Glomerular visceral epithelial cell (primary cell): Measurements from ENCODE around the gene TMEM201.
"Not testable (repeated sequence)": the region's sequence is repeated elsewhere in the genome, so short reads cannot be mapped to it uniquely, and the experiment has no call there.

Experiments
- DNase-seq: peaks from one replicate; pipeline ENCODE4 v3.0.0-alpha.2; 2016; ENCODE audit errors: extremely low spot score

The TMEM201 gene

DNA sequence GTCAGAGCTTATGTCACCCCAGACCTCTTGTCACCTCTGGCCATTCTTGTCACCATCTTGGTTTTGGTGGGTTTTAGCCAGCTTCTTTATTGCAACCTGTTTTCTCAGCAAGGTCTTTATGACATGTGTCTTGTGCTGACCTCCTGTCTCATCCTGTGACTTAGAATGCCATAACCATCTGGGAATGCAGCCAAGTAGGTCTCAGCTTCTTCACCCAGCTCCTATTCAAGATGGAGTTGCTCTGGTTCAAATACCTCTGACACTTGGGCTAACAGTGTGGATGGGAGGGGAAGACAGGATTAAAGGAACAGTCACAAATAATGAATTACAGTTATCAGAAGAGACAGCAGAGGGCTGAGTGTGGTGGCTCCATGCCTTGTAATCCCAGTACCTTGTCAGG is 32.3 kb downstream of the TMEM201 start:
- no peak for DNase-seq

DNA sequence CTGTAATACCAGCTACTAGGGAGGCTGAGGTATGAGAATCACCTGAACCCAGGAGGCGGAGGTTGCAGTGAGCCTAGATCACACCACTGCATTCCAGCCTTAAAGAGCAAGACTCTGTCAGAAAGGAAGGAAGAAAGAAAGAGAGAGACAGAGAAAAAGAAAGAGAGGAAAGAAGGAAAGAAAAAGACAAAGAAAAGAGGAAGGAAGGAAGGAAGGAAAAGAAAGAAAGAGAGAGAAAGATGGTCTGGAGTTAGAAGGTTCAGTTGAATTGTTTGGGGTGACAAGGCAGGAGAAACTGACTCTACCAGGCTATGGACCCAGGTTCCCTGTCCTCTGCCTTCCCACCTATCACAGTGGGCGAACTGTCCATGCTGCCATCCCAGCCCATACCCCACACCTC is 35.4 kb downstream of the TMEM201 start:
- DNase-seq = no peak

DNA sequence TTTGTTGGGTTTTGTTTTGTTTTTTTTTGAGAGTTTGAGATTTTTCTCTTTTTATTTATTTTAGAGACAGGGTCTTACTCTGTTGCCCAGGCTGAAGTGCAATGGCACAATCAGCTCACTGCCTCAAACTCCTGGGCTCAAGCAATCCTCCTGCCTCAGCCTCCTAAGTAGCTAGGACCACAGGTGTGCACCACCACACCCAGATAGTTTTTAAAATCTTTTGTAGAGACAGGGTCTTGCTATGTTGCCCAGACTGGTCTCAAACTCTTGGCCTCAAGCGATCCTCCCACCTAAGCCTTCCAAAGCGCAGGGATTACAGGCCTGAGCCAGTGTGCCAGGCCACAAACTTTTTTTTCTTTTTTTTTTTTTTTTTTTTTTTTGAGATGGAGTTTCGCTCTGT is 36.3 kb downstream of the TMEM201 start:
- not testable (repeated sequence) for DNase-seq

DNA sequence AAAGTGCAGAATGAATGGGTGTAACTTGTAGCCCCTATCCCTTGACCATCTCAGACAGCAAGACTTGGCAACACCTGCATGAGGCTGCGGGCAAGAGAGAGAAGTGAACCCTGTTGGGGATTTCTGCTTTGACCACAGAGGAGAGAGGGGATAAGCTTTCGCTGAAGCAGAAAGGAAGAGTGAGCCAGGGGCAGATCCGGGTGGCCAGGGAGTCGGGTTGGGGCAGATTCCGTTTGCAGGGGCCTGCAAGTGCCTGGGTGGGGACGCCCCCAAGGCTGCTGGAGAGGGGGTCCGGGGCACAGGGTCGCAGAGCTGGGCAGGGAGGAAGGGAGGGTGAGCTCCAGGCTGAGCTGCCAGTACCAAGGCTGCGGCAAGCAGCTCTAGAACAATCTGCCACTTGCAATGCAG is 37.5 kb downstream of the TMEM201 start:
- DNase-seq = peak; percentile 33

DNA sequence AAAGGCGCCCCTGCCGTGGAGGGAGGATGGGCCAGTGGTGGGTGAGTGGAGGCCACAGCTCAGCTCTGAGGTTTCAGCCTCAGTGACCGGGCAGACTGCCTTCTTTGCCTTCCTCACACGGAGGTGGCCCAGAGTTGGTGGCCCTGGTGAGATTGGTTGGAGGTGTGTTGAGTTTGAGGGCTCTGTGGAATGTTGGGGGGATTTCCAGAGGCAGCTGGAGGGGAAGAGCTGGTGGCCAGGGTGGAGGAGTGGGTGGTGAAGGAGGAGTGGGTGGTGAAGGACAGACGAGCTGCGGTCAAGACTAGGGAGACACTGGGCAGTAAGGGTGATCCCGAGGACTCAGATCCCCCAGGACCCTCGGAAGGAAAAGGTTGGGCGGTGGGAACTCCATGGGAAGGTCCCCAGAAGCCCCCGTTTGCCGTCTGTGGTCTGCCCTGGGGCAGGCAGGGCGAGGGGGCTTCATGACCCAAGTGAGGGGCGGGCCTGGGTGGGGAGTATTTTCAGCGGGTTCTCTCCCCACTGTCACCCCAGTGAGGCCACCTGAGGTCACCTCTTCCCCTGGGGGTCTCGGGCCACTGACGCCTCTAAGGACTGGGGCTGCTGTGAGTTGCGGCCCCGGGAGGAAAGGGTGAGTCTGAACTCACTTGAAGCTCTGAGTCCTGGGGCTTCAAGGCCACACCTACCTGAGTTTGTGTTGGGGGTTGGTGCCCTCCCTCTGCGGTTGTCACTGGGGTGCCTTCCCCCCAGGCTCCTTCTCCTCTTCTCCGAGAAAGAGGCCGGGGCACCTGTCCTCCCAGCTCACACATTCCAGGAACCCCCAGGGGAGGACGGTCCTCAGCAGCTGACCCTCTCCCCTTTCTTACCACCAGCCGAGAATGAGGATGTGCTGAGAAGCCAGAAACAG is 40.1 kb downstream of the TMEM201 start:
- peak; percentile 25 for DNase-seq

DNA sequence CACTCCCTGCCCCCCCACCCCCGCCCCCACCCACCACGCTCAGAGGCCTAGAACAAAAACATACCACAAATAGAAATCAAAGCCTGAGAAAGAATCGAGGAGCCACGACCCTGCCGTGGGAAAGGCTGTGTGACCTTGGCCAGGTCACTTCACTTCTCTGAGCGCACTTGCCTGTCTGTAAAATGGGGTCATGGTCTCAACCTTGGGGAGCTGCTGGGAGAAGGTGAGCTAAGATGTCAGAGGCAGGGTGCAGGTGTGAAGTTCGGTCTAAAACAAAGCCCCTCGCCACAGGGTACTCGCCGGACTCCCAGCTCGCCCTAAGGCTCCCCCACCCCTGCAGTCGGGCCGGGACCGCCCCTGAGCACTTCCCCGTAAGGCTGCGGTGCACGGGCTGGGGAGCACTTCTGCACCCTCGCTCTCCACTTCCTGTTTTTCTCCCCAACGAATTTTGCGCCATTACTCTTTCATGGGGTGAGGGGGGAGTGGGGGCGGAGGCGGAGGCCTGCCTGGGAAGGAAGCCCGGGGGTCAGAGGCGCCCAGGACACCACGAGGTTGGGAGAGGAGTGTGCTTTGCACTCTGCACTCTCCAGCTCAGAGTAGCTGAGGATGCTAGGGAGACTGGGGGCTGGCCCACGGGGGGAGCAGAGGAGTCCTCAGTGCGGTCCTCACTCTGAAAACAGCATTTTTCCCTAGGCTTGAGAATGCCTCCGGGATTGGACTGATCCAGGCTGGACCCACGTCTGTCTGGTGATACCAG is 40.9 kb downstream of the TMEM201 start:
- no peak for DNase-seq

DNA sequence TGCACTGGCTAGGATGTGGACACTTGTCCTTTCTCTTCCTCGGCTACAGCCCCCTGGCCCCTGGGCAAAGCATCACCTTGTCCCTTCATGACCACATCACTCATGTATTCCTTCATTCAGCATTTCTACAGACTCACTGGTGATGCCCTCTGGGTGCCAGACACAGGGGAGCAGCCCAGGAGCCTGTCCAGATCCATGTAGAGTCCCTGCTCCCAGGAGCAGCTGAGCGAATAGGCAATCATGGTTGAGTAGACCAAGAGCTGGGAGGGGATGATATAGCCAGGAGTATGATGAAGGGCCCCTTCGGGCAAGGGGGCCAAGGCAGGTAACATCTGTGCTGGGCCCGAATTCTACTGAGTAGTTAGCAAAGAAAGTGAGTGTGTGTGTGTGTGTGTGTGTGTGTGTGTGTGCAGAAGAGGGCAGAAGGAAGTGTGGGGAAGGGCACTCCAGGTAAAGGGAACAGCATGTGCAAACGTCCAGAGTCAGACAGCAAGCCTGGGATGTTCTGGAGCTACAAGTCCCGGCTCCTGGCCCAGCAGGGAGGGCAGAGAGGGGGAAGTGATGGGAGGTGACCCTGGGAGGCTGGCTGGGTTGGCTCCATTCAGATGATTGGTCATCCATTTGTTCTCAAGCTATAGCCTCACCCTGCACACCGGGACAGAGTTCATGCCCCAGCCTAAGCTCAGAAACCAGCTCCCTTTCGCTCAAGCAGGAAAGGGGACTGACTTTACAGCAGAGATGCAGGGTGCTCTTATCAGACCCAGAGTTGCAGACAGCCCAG is 41.8 kb downstream of the TMEM201 start:
- no peak for DNase-seq

DNA sequence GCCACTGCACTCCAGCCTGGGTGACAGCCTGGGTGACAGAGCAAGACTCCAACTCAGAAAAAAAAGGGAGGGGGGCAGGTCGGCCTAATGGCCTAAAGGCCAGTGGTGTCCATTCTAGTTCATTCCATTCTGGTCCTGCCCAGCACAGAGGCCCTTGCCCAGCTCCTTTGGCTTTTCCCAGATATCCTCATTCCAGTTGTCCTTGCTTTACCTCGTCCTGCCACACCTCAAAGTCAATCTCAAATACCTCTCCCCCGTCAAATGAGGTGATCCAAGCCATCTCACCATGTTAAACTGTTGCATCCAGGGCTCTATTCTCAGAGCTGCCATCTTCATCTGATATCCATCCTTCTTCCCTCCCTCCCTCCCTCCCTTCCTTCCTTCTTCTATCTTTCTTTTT is 42.9 kb downstream of the TMEM201 start:
- DNase-seq = no peak

DNA sequence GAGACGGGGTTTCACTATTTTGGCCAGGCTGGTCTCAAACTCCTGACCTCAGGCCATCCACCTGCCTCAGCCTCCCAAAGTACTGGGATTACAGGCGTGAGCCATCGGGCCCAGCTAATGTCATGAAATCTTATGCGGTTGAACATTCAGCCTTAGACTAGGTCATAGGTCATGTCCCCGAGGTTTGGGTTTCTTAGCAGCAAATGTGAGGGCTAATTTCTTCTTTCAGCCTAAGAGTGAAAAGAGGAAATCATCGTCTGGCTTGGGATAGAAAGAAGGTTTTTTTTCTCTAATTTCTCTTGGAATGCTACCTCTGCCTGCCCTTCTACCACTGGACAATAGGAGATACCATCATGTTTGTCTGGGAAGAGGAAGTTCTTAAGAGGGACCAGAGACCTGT is 44.8 kb downstream of the TMEM201 start:
- no peak for DNase-seq

DNA sequence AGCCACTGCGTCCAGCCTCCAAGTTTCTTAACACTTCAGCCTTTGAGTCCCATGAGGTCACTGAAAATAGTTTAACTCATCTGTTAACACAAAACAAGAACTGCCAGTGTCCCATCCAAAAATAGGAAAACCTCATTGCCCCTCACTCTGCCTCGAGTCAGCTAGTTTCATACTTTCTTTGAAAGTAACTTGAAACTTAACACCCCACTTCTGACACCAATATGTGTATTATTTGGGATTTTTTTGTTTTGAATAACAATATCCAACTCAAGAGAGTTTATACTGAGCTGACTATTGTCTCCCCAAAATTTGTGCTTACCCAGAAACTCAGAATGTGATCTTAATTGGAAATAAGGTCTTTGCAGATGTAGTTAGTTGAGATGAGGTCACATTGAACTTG is 45.9 kb downstream of the TMEM201 start:
- DNase-seq = no peak

DNA sequence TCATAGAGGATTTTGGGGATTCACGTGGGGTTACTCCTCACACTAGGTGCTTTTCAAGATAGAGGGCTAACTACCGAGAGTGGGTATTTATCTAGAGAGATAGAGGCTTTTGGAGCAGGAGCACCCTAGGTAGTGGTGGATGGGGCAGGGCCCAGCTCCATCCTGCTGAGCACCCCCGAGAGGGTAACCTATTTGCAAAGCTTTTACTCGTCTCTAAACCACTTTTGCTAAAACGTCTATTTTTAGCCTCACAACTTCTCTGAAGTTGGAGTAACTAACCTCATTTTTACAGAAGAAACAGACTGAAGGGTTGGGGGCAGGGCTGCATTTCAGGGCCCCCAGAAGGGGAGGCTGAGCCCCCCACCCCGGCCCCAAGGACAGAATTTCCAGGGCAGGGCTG is 50.5 kb downstream of the TMEM201 start:
- no peak for DNase-seq

DNA sequence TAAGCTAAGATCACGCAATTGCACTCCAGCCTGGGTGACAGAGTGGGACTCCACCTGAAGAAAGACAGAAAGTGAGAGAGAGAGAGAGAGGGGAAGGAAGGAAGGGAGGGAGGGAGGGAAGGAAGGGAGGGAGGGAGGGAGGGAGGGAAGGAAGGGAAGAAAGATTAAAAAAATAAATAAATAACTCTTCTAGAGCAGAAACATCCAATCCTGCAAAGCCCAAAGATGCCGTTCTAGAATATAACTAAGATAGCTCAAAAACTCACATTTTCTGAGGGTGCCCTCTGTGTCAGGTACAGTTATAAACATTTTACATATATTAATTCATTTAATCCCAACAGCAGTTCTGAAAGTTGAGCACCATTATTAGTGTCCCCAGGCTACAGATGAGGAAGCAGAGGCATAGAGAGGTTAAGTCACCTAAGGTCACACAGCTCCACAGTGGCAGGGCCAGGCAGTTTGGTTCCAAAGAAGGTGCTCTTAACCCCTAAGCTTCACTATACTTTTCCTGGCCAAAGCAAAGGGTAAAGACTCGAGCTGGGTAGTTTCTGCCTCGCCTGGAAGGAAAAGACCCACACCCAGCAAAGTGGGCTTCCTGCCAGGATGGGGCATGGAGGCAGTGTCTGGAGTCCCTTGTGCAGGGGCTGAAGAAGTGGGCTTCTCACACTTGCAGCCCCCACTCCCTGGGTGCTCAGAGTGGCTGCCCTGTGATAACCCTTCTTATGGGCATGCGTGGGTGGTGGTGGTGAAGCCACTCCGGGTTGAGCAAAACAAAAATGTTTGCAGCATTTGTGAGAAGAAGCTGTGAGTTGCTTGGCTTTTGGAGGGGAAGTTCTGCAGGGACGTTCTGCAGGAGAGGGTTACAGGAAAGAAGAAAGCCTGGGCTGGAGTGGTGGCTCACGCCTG is 54.9 kb downstream of the TMEM201 start:
- DNase-seq = no peak

DNA sequence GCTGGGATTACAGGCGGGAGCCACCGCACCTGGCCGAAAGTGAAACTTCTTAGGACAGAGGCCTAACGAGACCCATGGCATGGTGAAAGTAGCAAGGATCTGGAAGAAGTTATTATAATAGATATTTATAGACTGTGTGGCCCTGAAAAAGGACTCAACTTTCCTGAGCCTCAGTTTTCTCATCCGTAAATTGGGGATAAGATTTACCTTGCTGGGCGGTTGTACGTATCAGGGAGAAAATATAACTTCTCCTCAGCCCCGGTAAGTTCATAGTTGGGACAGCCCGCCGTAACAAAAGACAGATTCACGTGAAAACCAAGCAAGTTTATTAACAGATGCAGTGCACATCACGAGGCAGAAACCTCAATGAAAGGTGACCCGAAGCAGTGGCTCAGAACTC is 57.3 kb downstream of the TMEM201 start:
- DNase-seq = no peak

DNA sequence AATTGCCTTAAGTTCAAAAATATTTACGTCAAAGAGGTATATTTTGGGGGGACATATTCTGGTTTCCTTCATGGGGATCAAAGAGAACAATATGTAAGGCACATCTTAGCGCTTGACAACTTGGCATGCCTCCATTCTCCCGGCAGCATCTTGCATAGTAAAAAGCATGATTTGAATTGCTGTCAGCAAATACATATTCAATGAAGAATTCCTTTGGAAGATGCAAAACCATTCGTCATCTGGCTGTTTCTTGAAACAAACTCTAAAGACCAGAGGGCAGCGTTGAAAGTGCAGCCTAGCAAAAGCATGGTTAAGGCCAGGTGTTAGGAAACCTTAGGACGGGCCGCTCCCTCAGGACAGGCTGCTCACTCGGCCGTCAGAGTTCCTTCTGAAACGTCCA is 59.5 kb downstream of the TMEM201 start:
- DNase-seq = no peak

DNA sequence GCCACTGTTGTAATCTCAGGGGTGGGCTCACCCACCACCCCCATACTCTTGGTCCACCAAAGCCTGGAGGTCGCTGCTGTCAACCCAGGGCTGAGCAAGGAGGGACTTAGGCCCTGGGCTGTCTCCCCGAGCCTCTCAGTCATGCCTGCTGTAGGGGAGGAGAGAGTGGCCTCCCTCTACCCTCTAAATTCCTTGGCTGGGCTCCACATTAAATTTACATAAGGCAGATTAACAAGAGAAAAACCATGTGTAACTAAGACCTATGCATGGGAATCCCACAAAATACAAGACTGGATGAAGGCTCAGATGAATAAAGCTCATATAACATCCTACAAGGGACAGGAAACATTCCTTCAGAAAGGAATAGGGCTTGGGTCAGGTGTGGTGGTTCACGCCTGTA is 61.1 kb downstream of the TMEM201 start:
- no peak for DNase-seq

DNA sequence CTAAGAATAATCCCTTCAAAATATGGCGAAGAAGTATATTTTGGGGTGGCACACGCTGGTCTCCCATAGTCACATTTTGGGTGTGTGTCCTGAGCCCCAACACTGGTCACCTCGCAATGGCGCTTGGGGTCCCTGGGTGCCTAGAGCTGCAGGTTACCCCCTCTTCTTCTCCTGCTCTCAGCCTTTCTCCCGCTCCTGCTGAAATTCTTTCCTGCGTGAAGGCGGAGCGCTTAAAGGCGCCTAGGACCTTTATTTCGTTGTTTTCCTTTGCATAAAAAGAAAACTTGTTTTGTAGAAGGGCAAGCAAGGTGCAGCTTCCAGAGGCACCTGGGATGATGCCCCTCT is 62.5 kb downstream of the TMEM201 start:
- no peak for DNase-seq

DNA sequence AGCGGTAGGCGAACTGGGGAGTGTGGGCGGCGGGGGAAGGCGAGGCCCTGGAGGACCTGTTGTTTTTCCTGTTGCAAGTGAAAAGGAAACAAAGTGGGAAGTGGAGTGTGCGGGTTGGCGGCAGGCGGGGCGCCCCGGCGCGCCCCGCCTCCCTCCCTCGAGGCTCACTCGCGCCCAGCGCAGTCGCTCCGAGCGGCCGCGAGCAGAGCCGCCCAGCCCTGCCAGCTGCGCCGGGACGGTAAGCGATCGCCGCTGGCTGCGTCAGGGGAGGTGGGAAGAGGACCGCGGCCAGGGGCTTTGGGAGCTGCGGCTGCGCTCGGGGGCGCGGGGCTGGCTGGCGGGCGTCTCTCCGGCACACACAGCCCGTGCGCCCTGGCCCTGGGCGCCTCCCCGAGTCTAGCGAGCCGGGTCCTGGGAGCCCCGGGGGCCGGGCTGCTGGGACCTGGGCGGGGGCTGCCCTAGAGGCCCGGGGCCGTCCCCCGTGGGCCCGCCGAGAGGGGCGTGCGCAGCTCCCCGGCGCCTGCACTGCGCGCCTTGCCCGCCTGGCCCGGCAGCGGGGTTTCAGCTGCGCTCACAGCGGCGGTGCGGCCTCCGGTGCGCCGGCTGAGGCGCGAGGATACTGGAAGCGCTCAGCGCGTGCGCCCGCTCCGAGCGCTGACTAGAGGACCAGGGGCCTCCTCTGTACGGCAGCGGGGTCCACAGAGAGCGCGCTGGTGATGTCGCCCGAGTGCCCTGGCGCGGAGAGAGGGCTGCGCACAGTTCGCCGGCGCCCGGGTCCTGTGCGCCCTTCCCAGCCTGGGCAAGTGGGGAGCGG is 63.1 kb downstream of the TMEM201 start, which contains the start of gene PIK3CD:
TSS of gene PIK3CD (plus strand) at position 167 of the 814 bp plus-strand sequence. CDS start 58,725 bp downstream, outside the sequence.
- peak; percentile 46 for DNase-seq

DNA sequence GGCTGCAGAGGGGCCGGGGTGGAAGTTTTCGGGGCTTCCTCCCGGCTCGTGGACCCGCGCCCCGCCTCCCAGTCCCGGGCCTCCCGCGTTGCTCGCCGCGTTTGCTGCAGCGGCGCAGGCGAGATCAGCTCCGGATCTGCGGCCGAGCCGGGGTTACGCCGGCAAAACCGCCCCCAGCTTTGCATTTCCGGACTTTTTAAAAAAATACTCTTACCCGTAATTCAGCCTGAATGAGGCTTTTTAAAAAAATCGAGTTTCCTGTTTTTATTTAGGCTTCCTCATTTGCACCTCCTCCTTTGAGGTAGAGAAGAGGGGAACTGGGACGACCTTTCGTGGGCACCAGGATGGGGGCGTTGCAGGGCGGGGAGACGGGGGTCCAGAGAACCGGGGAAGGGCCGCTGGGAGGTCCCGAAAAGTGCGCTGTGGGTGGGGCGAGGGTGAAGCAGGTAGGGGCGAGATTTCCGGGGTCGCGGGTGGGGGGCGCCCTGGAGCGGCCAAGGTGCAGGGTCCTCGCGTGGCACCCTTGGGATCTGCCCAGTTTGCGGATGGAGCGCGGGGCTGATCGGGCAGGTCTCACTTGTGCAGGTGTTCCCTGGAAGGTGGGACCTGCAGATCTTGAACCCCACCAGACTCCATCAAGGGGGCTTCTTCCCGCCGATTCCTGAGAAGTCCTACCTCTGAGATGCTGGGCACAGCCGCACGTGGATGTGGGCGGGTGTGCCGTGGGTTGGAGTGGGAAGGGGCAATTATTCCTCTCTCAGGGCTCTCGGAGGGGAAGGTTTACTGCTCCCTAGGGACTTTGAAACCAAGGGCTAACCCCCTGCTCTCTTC is 63.9 kb downstream of the TMEM201 start:
- no peak for DNase-seq

DNA sequence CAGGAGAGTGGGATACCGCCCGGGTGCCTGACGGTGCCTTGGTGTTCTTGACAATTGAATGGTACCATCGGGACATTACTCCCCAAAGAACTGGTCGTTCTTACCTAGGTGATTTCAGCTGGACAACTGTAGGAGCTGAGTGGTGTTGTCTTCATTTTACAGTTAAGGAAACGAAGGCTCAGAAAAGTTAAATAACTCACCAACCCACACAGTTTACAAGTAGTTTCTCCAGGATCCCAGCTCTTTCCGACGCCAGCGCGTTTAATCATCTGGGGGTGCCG is 64.4 kb downstream of the TMEM201 start:
- no peak for DNase-seq
